ENCODE measurements around the gene GFI1. TPM values are rescaled to one million over a fixed set of nuclear protein-coding genes. Genes with fewer than 3 reads are reported as not detected.

Gene GFI1
- total RNA-seq, 1 donor from 2014 or later, result not detected

DNA sequence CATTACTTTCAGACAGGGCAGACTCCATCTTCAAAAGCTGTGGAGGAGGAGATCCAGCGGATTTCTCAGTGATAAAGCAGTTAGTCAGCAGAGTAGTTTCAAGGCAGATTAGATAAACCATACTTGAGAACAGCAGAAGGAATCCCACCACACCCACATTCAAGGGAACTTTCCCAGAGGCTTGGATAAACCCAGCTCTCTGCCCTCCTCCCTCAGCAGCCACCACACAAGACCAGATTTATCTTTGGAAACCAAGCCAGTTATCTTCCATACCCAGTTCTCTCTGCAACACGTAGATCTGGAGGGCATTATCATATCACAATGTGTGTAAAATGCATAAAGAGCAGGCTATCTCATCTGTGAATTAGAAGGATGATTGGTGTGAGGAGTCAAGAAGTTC is 40.2 kb downstream of the GFI1 start:
- TF ChIP-seq, protein P1, sequence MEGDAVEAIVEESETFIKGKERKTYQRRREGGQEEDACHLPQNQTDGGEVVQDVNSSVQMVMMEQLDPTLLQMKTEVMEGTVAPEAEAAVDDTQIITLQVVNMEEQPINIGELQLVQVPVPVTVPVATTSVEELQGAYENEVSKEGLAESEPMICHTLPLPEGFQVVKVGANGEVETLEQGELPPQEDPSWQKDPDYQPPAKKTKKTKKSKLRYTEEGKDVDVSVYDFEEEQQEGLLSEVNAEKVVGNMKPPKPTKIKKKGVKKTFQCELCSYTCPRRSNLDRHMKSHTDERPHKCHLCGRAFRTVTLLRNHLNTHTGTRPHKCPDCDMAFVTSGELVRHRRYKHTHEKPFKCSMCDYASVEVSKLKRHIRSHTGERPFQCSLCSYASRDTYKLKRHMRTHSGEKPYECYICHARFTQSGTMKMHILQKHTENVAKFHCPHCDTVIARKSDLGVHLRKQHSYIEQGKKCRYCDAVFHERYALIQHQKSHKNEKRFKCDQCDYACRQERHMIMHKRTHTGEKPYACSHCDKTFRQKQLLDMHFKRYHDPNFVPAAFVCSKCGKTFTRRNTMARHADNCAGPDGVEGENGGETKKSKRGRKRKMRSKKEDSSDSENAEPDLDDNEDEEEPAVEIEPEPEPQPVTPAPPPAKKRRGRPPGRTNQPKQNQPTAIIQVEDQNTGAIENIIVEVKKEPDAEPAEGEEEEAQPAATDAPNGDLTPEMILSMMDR (IDR thresholded peaks at IDR 0.05; ENCODE audit: partially characterized antibody, unreplicated experiment), result no peak
- H3K36me3 Mint-ChIP-seq (ENCODE audit: unreplicated experiment), result no peaks in the 10 kb centered on the region
- DNase-seq, result no peak
- H3K27ac Mint-ChIP-seq (ENCODE audit: unreplicated experiment), result no peak overlapping the region
- peaks cover 3% of the 10 kb centered on the region for H3K9me3 Mint-ChIP-seq (ENCODE audit: unreplicated experiment)
- H3K4me1 Mint-ChIP-seq (ENCODE audit: low read depth, unreplicated experiment), result peaks cover 4% of the 10 kb centered on the region
- H3K4me3 Mint-ChIP-seq (ENCODE audit: unreplicated experiment), result no peak overlapping the region
- no peaks in the 10 kb centered on the region for H3K27me3 Mint-ChIP-seq (ENCODE audit: unreplicated experiment)

DNA sequence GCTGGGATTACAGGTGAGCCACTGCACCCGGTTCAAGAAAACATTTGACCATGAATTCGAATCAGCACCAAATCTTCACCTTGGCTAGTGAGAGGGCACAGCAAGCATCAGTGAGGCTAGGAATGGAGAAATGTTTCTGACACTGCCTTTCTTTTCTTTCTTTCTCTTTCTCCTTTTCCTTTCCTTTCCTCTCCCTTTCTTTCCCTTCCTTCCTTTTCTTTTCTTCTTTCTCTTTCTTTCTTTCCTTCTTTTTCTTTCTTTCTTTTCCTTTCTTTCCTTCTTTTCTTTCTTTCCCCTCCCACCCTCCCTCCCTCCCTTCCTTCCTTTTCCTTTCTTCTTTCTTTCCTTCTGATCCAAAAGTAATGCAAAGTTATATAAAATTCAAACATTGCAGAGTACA is 40.9 kb downstream of the GFI1 start:
- no peak for DNase-seq
- H3K4me1 Mint-ChIP-seq (ENCODE audit: low read depth, unreplicated experiment), result peaks cover 6% of the 10 kb centered on the region
- TF ChIP-seq, protein P1 (IDR thresholded peaks at IDR 0.05; ENCODE audit: partially characterized antibody, unreplicated experiment), result no peak
- H3K27me3 Mint-ChIP-seq (ENCODE audit: unreplicated experiment), result no peaks in the 10 kb centered on the region
- no peak overlapping the region for H3K27ac Mint-ChIP-seq (ENCODE audit: unreplicated experiment)
- peaks cover 3% of the 10 kb centered on the region for H3K9me3 Mint-ChIP-seq (ENCODE audit: unreplicated experiment)
- H3K36me3 Mint-ChIP-seq (ENCODE audit: unreplicated experiment), result no peaks in the 10 kb centered on the region
- H3K4me3 Mint-ChIP-seq (ENCODE audit: unreplicated experiment), result no peak overlapping the region

DNA sequence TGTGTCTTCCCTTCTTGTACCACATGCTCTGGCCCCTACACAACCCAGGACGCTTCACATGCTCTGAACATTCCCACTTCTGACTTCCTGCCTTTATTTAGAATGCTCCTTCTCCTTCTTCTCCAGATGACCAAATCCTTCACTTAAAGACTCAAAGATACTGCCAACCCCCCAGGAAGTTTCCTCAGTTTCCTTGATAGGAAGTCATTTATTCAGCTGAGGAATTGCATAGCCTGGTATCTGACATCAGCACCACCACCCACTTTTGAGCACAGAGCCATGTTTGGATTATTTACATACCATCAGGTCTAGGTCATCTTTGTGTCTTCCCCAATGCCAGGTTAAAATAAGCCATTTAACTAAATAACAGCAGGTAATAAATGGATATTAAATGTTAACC is 42.4 kb downstream of the GFI1 start:
- H3K4me1 Mint-ChIP-seq (ENCODE audit: low read depth, unreplicated experiment), result peaks cover 6% of the 10 kb centered on the region
- DNase-seq, result no peak
- no peak overlapping the region for H3K27ac Mint-ChIP-seq (ENCODE audit: unreplicated experiment)
- peaks cover 3% of the 10 kb centered on the region for H3K9me3 Mint-ChIP-seq (ENCODE audit: unreplicated experiment)
- TF ChIP-seq, protein P1 (IDR thresholded peaks at IDR 0.05; ENCODE audit: partially characterized antibody, unreplicated experiment), result no peak
- H3K27me3 Mint-ChIP-seq (ENCODE audit: unreplicated experiment), result no peaks in the 10 kb centered on the region
- no peaks in the 10 kb centered on the region for H3K36me3 Mint-ChIP-seq (ENCODE audit: unreplicated experiment)
- H3K4me3 Mint-ChIP-seq (ENCODE audit: unreplicated experiment), result no peak overlapping the region

DNA sequence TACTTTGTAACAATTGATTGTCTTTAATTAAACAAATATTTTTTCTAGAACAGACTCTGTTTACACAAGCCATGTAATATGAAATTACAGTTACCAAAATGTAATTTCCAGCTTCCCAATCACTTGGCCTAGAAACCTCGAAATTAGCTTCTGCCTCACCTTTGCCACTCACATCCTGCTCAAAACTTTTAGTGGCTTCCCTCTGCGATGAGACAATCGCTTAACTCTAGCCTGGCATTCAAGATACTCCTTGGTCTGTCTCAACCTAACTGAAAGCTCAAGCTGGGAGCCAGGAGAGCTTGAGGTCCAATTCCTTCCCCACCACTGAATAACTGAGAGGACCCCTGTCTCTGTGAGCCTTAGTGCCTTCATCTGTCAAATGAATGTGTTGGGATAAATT is 42.8 kb downstream of the GFI1 start:
- H3K27me3 Mint-ChIP-seq (ENCODE audit: unreplicated experiment), result no peaks in the 10 kb centered on the region
- TF ChIP-seq, protein P1 (IDR thresholded peaks at IDR 0.05; ENCODE audit: partially characterized antibody, unreplicated experiment), result no peak
- no peak overlapping the region for H3K4me3 Mint-ChIP-seq (ENCODE audit: unreplicated experiment)
- peaks cover 3% of the 10 kb centered on the region for H3K9me3 Mint-ChIP-seq (ENCODE audit: unreplicated experiment)
- H3K4me1 Mint-ChIP-seq (ENCODE audit: low read depth, unreplicated experiment), result peaks cover 6% of the 10 kb centered on the region
- H3K27ac Mint-ChIP-seq (ENCODE audit: unreplicated experiment), result no peak overlapping the region
- no peaks in the 10 kb centered on the region for H3K36me3 Mint-ChIP-seq (ENCODE audit: unreplicated experiment)
- no peak for DNase-seq

DNA sequence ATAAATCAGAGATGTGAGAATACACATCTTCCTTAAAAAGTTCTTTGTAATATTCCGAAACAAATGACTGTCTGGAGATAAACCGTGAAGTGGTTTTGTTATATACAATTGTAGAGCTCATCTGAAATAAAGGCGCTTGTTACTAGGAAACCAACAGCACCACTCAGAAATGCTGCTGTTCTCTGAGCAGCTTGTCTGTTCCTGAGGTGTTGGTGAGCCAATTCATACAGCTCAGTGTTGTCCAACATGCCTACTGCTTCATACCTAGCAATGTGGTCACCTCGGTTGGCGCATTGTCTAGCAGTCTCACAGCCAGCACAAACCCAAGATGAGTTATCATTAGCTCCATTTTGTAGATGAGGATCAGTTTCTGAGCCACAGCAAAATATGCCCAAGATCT is 44.4 kb downstream of the GFI1 start:
- DNase-seq, result no peak
- Mint-ChIP-seq H3K9me3 (ENCODE audit: unreplicated experiment) (peaks cover 3% of the 10 kb centered on the region), H3K27ac (ENCODE audit: unreplicated experiment) (peak overlapping the region; percentile 86), H3K4me3 (ENCODE audit: unreplicated experiment) (no peak overlapping the region), H3K36me3 (ENCODE audit: unreplicated experiment) (no peaks in the 10 kb centered on the region), H3K27me3 (ENCODE audit: unreplicated experiment) (no peaks in the 10 kb centered on the region), H3K4me1 (ENCODE audit: low read depth, unreplicated experiment) (peaks cover 6% of the 10 kb centered on the region)
- TF ChIP-seq, protein P1 (IDR thresholded peaks at IDR 0.05; ENCODE audit: partially characterized antibody, unreplicated experiment), result no peak
